RWPE2 (cell line): Measurements from ENCODE around the gene SETBP1.
"Not testable (repeated sequence)": the region's sequence is repeated elsewhere in the genome, so short reads cannot be mapped to it uniquely, and the experiment has no call there.

Experiments
- ATAC-seq: fragments of 200-7000 bp; cut with Tn5 transposase; 3 replicates; pipeline ENCODE4 v1.9.1; 2021; ENCODE audit warnings: low read depth
- DNase-seq: peaks from one replicate; pipeline ENCODE4 v3.0.0-alpha.2; 2020; ENCODE audit warnings: low spot score
- H3K27ac ChIP-seq: fragments of 450-650 bp; 2 replicates; pipeline ENCODE4 v1.5.1; 2017; ENCODE audit warnings: mild to moderate bottlenecking; ENCODE audit not compliant: poor library complexity, severe bottlenecking
- H3K27me3 ChIP-seq: fragments of 250-450 bp; sonication (Bioruptor Pico); 2 replicates; pipeline ENCODE4 v1.5.1; 2021; ENCODE audit warnings: mild to moderate bottlenecking, moderate library complexity; ENCODE audit not compliant: insufficient read depth, poor library complexity, severe bottlenecking
- H3K36me3 ChIP-seq: fragments of 250-450 bp; sonication (Bioruptor Pico); 2 replicates; pipeline ENCODE4 v1.5.1; 2020; ENCODE audit warnings: low read depth, mild to moderate bottlenecking, moderate library complexity
- H3K4me1 ChIP-seq: fragments of 250-450 bp; sonication (Bioruptor Pico); 2 replicates; pipeline ENCODE4 v1.5.1; 2021; ENCODE audit warnings: mild to moderate bottlenecking, moderate library complexity; ENCODE audit not compliant: insufficient read depth, poor library complexity, severe bottlenecking
- H3K4me3 ChIP-seq: fragments of 250-450 bp; sonication (Bioruptor Pico); 2 replicates; pipeline ENCODE4 v1.5.1; 2021; ENCODE audit warnings: mild to moderate bottlenecking, moderate library complexity; ENCODE audit not compliant: severe bottlenecking
- H3K9me3 ChIP-seq: fragments of 250-450 bp; sonication (Bioruptor Pico); 2 replicates; pipeline ENCODE4 v1.5.1; 2021; ENCODE audit warnings: mild to moderate bottlenecking, moderate library complexity; ENCODE audit not compliant: severe bottlenecking
- TF ChIP-seq, protein P1 (sequence below): fragments of 450-650 bp; IDR thresholded peaks from one replicate; pipeline ENCODE4 v1.5.1; 2017; ENCODE audit warnings: mild to moderate bottlenecking, moderate library complexity; ENCODE audit not compliant: poor library complexity, severe bottlenecking

The SETBP1 gene

DNA sequence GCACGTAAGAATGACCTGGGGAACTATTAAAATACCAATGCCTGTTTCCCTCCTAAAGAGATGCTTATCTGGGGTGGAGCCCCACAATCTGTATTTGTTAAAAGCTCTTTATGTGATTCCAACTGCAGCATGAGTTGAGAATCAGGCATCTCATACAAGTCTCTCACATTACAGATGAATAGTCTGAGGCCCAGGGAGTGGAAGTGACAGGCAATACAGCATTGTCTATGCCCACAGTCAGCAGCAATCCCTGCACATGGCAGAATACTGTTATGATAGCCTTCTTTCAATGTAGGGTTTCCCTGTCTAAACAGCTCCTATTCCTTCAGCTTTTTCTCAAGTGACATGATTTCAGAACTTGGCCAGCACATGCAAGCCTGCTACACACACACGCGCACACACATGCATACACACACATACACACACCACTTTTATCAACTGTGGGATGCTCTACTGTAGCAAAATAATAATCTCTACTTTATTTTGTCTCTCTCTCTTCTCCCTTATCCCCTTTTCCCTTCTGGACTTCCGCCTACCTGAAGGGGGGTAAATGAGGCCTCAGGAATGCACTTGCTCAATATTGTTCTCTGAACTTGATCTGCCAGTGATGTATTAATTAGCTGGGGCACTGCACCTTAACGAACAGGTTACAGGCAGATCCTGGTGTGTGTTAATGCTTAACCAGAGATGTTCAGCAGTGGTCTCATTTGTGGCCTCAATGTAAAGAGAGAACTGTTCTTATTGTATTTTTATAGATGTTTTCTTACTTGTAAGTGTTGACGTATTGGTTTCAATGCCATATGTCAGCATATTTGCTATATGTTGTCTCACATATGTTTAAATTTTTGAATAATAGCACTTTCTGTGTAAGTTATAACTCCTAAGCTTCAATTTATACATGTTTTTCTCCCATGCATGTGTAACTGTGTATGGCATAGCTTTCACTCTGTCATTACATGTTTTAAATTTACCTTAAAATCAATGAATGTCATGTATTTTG lies 116.0 kb downstream of the SETBP1 start:
- H3K27ac ChIP-seq, result no peak overlapping the region

DNA sequence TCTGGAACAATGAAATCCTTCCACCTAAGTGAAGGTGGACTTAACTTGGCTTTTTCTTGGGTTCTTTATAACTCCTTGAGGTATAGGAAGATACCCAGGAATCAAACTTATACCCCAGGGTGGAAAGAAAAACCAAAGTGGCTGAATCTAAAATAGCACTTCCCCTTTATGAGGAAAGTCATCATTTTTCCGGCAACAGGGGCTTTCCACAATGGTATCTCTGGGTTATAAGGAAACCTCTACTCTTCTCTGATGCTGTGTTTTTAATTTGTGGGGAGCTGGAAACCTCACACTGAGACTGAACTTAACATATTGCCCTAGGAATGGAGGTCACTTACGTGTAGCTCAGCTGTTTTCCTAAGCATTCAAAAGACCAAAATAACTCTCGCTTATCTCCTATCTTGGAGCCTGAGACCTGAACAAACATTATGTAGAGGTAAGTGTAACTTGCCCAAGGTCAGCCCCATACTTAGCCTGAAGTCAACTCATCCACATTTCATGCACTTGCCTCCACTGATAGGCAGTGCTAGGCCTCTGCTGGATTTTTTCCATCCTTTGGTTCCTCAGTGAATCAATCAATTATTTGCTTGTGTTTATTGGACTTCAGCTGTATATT lies 117.9 kb downstream of the SETBP1 start:
- TF ChIP-seq, protein P1, sequence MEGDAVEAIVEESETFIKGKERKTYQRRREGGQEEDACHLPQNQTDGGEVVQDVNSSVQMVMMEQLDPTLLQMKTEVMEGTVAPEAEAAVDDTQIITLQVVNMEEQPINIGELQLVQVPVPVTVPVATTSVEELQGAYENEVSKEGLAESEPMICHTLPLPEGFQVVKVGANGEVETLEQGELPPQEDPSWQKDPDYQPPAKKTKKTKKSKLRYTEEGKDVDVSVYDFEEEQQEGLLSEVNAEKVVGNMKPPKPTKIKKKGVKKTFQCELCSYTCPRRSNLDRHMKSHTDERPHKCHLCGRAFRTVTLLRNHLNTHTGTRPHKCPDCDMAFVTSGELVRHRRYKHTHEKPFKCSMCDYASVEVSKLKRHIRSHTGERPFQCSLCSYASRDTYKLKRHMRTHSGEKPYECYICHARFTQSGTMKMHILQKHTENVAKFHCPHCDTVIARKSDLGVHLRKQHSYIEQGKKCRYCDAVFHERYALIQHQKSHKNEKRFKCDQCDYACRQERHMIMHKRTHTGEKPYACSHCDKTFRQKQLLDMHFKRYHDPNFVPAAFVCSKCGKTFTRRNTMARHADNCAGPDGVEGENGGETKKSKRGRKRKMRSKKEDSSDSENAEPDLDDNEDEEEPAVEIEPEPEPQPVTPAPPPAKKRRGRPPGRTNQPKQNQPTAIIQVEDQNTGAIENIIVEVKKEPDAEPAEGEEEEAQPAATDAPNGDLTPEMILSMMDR, result no peak
- no peak for ATAC-seq

More for the DNA sequence above, 116.0 kb downstream of the SETBP1 start:
- Histone ChIP-seq H3K9me3 (no peaks in the 10 kb centered on the region), H3K36me3 (no peaks in the 10 kb centered on the region), H3K27me3 (no peaks in the 10 kb centered on the region), H3K4me1 (no peaks in the 10 kb centered on the region), H3K4me3 (no peak overlapping the region)
- TF ChIP-seq, protein P1, result no peak
- no peak for ATAC-seq
- DNase-seq, result no peak

DNA sequence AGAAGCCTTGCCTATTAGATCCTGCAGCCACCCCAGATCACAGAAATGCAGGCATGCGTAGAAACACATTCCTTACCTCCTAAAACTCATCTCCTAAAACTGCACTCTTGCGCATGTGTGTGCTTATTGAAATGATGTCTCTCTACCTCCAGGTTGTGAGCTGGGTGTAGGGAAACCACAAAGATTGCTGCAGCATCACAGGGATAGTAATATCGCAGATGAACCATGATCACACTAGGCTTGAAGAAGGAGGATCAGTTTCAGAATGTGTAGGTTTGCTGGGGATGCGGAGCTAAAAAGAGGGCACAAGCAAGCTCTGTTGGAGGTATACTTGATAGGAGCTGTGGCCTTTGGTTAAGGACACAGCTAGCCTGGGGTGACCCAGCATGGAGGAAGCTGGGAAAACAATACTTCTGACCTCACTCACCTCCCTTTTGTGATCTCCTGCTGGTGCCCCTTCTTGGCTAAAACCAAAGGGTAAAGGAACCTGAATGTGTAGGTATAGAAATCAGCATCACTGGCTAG lies 118.8 kb downstream of the SETBP1 start:
- Histone ChIP-seq H3K9me3 (no peaks in the 10 kb centered on the region), H3K27ac (no peak overlapping the region), H3K4me3 (no peak overlapping the region), H3K27me3 (no peaks in the 10 kb centered on the region), H3K4me1 (no peaks in the 10 kb centered on the region), H3K36me3 (no peaks in the 10 kb centered on the region)
- no peak for DNase-seq
- no peak for ATAC-seq
- TF ChIP-seq, protein P1, result no peak

More for the DNA sequence above, 117.9 kb downstream of the SETBP1 start:
- H3K36me3 ChIP-seq, result no peaks in the 10 kb centered on the region
- DNase-seq, result no peak
- H3K27me3 ChIP-seq, result no peaks in the 10 kb centered on the region
- no peak overlapping the region for H3K27ac ChIP-seq
- no peak overlapping the region for H3K4me3 ChIP-seq
- no peaks in the 10 kb centered on the region for H3K4me1 ChIP-seq
- no peaks in the 10 kb centered on the region for H3K9me3 ChIP-seq

DNA sequence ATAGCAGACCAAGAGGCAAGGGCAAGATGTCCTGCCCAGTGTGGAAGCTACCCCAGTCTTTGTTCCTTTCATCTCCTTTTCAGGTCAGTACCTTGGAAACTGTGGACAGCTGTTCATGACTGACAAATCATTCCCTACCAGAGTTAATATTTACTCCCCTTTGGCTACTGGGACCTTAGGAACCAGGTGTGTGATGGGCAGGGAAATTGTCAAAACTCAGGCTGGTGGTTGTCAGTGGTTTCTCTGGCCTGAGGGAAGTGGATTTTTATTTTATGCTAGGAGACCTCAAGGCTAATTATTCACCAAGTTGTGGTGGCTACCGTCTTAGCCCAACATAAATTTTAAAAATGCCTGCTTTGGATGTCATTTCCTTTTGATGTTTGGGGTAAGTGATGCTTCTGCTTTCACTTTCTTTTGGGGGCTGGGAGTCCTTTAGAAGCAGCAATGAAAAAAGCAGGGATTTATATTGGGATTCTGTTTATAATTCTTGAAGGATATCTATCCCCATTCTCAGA lies 119.3 kb downstream of the SETBP1 start:
- ATAC-seq, result no peak
- TF ChIP-seq, protein P1, result no peak
- no peak overlapping the region for H3K4me3 ChIP-seq
- H3K27ac ChIP-seq, result no peak overlapping the region
- DNase-seq, result no peak
- no peaks in the 10 kb centered on the region for H3K27me3 ChIP-seq
- H3K36me3 ChIP-seq, result no peaks in the 10 kb centered on the region
- no peaks in the 10 kb centered on the region for H3K9me3 ChIP-seq
- no peaks in the 10 kb centered on the region for H3K4me1 ChIP-seq

DNA sequence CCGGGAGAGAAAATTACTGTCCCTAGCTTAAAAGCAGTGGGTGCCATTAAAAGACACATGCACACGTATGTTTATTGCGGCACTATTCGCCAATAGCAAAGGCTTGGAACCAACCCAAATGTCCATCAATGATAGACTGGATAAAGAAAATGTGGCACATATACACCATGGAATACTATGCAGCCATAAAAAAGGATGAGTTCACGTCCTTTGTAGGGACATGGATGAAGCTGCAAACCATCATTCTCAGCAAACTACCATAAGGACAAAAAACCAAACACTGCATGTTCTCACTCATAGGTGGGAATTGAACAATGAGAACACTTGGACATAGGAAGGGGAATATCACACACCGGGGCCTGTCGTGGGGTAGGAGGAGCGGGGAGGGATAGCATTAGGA lies 120.1 kb downstream of the SETBP1 start:
- not testable (repeated sequence) for H3K9me3 ChIP-seq, H3K4me1 ChIP-seq, DNase-seq, ATAC-seq, H3K27ac ChIP-seq, H3K4me3 ChIP-seq, H3K36me3 ChIP-seq, H3K27me3 ChIP-seq
